HL-60 (cell line): ENCODE results near the gene DAP.

Source experiments
- DNase-seq, 2 experiments: peaks; one replicate each; pipeline ENCODE4 v3.0.0-alpha.2; 2010 to 2020; ENCODE audit warnings: low read depth in 1 of 2, low spot score in 1 of 2
- H3K27ac ChIP-seq: fragments of 250-450 bp; sonication (Bioruptor Pico); replicated peaks from 2 replicates; pipeline ENCODE4 v1.5.1; 2020; ENCODE audit warnings: mild to moderate bottlenecking, moderate library complexity
- H3K27me3 ChIP-seq: fragments of 250-450 bp; sonication (Bioruptor Pico); 2 replicates; pipeline ENCODE4 v1.5.1; 2021; ENCODE audit warnings: mild to moderate bottlenecking, moderate library complexity; ENCODE audit not compliant: insufficient read depth, poor library complexity, severe bottlenecking
- H3K4me3 ChIP-seq: replicated peaks from 2 replicates; pipeline ENCODE4 v1.5.1; 2011; ENCODE audit warnings: mild to moderate bottlenecking, control low read depth, low read length; ENCODE audit not compliant: insufficient read depth
- GABPA ChIP-seq: IDR thresholded peaks from 2 replicates; pipeline ENCODE4 v1.6.1; 2012; ENCODE audit warnings: low read depth
- POLR2AphosphoS5 ChIP-seq: IDR thresholded peaks from 2 replicates; pipeline ENCODE4 v1.6.1; 2012; ENCODE audit warnings: low read depth
- SPI1 ChIP-seq: IDR thresholded peaks from 2 replicates; pipeline ENCODE4 v1.6.1; 2012; ENCODE audit warnings: low read depth, mild to moderate bottlenecking, borderline replicate concordance
- long read RNA-seq: library from polyadenylated mRNA; unstranded; transcript quantifications from one replicate; pipeline ENCODE4 v2.0.0, GENCODE V29; 2020
- TF ChIP-seq, protein P1 (sequence below): IDR thresholded peaks from one replicate; pipeline ENCODE4 v1.5.1; 2011; ENCODE audit warnings: low read length, control low read depth, inconsistent platforms; ENCODE audit not compliant: insufficient read depth
- TF ChIP-seq, protein P2 (sequence below): IDR thresholded peaks from 2 replicates; pipeline ENCODE4 v1.6.1; 2012; ENCODE audit warnings: low read depth; ENCODE audit not compliant: insufficient replicate concordance

The DAP gene, protein sequence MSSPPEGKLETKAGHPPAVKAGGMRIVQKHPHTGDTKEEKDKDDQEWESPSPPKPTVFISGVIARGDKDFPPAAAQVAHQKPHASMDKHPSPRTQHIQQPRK
- long read RNA-seq, transcript DAP-204 (2 exons, 277 nt) = minor isoform, 9 of 1,581 reads
- long read RNA-seq, transcript DAP-201 (4 exons, 2,339 nt) = major isoform, 1,524 of 1,581 reads
- long read RNA-seq, partial matches to known transcripts = 3 of 1,581 reads
- long read RNA-seq, other reads (novel, unspliced or antisense) = 45 of 1,581 reads

DNA sequence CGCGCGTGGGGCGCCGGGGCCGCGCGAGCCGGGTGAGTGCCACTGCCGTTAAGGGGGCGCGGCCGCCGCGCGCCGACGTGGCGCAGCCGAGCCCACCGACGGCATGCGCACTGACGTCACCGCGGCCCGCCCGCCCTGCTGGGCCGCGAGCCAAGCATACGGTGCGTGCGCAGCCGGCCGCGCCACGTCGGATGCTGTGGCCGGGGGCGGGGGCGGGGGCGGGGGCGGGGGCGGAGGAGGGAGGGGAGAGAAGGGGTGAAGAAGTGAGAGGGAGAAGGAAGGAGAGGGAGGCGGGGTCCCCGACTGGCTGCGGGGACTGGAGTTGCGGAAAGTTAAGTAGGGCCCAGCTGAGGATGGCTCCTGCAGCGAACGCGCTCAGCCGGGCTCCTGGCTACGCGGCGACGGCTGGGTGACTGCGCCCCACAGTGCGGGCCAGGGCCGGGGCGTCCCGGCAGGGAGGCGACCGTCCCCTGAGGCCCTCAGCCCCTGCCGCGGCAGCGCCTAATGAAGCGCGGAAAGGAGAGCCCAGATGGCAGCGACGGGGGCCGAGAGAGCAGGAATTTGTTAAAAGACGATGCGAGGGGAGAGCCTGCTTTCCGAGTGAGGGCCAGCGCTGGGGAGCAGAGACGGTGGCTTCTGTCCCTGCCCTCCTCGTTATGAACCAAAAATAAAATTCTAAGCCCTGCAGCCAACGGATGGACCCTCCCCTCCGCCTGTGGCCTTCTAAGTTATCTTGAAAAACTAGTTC, at the start of gene DAP:
DAP (minus strand) TSS at position 50 of the 748 bp plus-strand sequence. CDS start 166 bp downstream, outside the sequence.
- TF ChIP-seq, protein P1, sequence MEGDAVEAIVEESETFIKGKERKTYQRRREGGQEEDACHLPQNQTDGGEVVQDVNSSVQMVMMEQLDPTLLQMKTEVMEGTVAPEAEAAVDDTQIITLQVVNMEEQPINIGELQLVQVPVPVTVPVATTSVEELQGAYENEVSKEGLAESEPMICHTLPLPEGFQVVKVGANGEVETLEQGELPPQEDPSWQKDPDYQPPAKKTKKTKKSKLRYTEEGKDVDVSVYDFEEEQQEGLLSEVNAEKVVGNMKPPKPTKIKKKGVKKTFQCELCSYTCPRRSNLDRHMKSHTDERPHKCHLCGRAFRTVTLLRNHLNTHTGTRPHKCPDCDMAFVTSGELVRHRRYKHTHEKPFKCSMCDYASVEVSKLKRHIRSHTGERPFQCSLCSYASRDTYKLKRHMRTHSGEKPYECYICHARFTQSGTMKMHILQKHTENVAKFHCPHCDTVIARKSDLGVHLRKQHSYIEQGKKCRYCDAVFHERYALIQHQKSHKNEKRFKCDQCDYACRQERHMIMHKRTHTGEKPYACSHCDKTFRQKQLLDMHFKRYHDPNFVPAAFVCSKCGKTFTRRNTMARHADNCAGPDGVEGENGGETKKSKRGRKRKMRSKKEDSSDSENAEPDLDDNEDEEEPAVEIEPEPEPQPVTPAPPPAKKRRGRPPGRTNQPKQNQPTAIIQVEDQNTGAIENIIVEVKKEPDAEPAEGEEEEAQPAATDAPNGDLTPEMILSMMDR = no peak
- TF ChIP-seq POLR2AphosphoS5 = no peak
- TF ChIP-seq SPI1 = no peak
- TF ChIP-seq, protein P2, sequence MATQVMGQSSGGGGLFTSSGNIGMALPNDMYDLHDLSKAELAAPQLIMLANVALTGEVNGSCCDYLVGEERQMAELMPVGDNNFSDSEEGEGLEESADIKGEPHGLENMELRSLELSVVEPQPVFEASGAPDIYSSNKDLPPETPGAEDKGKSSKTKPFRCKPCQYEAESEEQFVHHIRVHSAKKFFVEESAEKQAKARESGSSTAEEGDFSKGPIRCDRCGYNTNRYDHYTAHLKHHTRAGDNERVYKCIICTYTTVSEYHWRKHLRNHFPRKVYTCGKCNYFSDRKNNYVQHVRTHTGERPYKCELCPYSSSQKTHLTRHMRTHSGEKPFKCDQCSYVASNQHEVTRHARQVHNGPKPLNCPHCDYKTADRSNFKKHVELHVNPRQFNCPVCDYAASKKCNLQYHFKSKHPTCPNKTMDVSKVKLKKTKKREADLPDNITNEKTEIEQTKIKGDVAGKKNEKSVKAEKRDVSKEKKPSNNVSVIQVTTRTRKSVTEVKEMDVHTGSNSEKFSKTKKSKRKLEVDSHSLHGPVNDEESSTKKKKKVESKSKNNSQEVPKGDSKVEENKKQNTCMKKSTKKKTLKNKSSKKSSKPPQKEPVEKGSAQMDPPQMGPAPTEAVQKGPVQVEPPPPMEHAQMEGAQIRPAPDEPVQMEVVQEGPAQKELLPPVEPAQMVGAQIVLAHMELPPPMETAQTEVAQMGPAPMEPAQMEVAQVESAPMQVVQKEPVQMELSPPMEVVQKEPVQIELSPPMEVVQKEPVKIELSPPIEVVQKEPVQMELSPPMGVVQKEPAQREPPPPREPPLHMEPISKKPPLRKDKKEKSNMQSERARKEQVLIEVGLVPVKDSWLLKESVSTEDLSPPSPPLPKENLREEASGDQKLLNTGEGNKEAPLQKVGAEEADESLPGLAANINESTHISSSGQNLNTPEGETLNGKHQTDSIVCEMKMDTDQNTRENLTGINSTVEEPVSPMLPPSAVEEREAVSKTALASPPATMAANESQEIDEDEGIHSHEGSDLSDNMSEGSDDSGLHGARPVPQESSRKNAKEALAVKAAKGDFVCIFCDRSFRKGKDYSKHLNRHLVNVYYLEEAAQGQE = no peak
- TF ChIP-seq GABPA = no peak; the same call in 1 of the 2 replicates
- peak; percentile 82 to 86 for DNase-seq
- peak within 1 kb of the TSS; percentile 91 for H3K27ac ChIP-seq
- H3K4me3 ChIP-seq = peak within 1 kb of the TSS; percentile 55
- no peaks in the 10 kb centered on the region for H3K27me3 ChIP-seq

DNA sequence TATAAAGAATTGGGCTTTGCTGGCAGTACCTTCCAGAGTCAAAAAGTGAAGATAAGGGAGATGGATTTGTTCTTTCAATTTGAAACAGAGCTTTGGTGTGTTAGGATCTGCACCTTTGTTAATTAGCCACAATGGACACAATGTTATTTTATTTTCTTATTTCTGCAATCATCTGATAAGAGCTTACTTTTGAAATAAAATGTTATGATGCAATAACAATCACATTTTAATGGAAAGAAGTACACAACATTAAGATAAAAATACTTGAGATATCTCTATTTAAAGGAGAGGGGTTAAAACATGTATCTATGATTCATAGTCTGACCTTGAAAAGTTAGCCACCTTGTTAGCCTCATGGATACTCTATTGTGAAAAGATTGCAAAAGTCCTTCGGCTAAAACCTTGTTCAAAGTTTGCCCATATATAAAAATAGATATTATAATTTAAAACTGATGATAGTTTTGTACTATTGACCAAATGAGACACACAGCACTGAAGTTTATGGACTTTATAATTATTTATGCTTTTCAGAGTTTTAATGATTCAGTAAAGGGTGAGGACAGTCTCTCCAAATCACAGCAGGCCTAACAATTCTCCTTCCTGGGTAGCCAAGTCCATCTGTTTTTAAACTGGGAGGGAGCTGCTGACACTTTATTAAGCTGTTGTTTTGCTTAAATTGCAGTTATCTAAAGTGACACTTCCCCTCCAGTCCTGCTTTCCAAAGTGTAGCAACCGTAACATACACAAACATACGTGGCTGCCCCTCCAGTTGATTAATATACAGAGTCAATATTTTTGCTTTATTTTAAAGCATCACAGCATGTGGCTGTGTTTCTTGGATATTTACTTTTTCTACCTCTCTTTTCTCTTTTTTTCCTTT, 47.6 kb upstream of the DAP start:
- DNase-seq = no peak
- Histone ChIP-seq H3K27me3 (no peaks in the 10 kb centered on the region), H3K4me3 (no peak overlapping the region), H3K27ac (no peak overlapping the region)
- no peak for TF ChIP-seq POLR2AphosphoS5
- TF ChIP-seq SPI1 = no peak
- TF ChIP-seq, protein P2 = no peak
- TF ChIP-seq, protein P1 = no peak
- TF ChIP-seq GABPA = no peak

DNA sequence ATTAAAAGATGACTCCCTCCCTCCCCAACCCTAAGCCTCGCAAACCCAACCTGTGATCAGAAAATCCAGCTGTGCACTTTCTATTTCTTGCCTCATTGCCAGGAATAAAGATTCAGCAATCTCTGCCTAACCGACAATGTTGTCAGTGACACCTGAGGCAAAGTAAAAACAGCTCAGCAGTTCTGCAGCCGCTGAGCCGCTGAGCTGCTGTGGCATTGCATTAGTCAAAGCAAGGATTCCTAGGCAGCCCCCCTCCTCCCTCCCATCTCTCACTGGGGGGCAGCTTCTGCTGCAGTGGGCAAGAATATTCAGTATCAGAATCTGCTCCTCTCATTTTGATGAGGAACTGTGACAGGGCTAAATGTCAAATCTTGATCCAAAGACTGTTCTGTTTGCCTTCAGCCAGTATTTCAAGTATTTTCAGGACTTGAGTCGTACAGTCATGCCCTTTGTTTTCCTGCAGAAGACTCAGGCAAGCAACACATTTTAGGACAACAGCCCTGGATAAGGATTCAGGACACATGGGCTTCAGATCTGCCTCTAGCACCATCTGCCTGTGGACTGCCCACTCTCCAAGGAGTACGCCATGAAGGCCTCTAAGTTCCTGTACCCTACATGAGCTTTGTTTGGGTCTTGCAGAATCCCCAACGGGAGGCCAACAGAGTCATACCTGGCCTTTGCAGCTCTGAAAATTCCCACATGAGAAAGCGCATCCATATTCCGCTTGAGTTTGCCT, 41.1 kb upstream of the DAP start:
- TF ChIP-seq, protein P1 = no peak
- no peak for TF ChIP-seq SPI1
- TF ChIP-seq, protein P2 = no peak
- no peak for TF ChIP-seq GABPA
- TF ChIP-seq POLR2AphosphoS5 = no peak
- Histone ChIP-seq H3K4me3 (no peak overlapping the region), H3K27ac (no peak overlapping the region), H3K27me3 (no peaks in the 10 kb centered on the region)
- no peak for DNase-seq
